OCI-M2 (cell line): ENCODE measurements around the gene KHDC4.

ENCODE experiments used
- DNase-seq: peaks from one replicate; lab custom pipeline; 2025; ENCODE audit not compliant: unreplicated experiment; lab: John Stamatoyannopoulos, UW

Gene KHDC4

GRCh38 chr1:155934097-155934935 lies at the start of gene KHDC4:
KHDC4 (minus strand) TSS chr1:155934413; CDS start chr1:155934373, 40 bp downstream.
- DNase-seq, result peak; percentile 79

GRCh38 chr1:155983191-155984024 lies 49.2 kb upstream of the KHDC4 start:
- no peak for DNase-seq

- DNase-seq, result no peak
Observed at GRCh38 chr1:155982106-155982505, 47.9 kb upstream of the KHDC4 start.

GRCh38 chr1:155981266-155982088 lies 47.3 kb upstream of the KHDC4 start:
- DNase-seq, result no peak

- no peak for DNase-seq
Observed at GRCh38 chr1:155979597-155980343, 45.6 kb upstream of the KHDC4 start.

GRCh38 chr1:155978973-155979429 lies 44.8 kb upstream of the KHDC4 start:
- DNase-seq, result no peak

- peak; percentile 26 for DNase-seq
Observed at GRCh38 chr1:155978325-155978972, 44.2 kb upstream of the KHDC4 start, which contains the start of gene ARHGEF2. ARHGEF2 (minus strand) TSS chr1:155978547; CDS start chr1:155978427, 120 bp downstream.

- no peak for DNase-seq
Observed at GRCh38 chr1:155977690-155978324, 43.6 kb upstream of the KHDC4 start.

GRCh38 chr1:155976913-155977689 lies 42.9 kb upstream of the KHDC4 start:
- DNase-seq, result no peak

GRCh38 chr1:155976062-155976912 lies 42.1 kb upstream of the KHDC4 start:
- peak; percentile 38 for DNase-seq

GRCh38 chr1:155975375-155976061 lies 41.3 kb upstream of the KHDC4 start:
- no peak for DNase-seq

- DNase-seq, result no peak
Observed at GRCh38 chr1:155974208-155975115, 40.2 kb upstream of the KHDC4 start.

- DNase-seq, result no peak
Observed at GRCh38 chr1:155973723-155974122, 39.5 kb upstream of the KHDC4 start.

- no peak for DNase-seq
Observed at GRCh38 chr1:155971910-155972809, 37.9 kb upstream of the KHDC4 start.
